ENCODE measurements around the gene IFT172. TPM values are rescaled to one million over a fixed set of nuclear protein-coding genes. Genes with fewer than 3 reads are reported as not detected.

The IFT172 gene
- total RNA-seq, 1 experiment from 2014 or later, result 13.7 TPM

DNA sequence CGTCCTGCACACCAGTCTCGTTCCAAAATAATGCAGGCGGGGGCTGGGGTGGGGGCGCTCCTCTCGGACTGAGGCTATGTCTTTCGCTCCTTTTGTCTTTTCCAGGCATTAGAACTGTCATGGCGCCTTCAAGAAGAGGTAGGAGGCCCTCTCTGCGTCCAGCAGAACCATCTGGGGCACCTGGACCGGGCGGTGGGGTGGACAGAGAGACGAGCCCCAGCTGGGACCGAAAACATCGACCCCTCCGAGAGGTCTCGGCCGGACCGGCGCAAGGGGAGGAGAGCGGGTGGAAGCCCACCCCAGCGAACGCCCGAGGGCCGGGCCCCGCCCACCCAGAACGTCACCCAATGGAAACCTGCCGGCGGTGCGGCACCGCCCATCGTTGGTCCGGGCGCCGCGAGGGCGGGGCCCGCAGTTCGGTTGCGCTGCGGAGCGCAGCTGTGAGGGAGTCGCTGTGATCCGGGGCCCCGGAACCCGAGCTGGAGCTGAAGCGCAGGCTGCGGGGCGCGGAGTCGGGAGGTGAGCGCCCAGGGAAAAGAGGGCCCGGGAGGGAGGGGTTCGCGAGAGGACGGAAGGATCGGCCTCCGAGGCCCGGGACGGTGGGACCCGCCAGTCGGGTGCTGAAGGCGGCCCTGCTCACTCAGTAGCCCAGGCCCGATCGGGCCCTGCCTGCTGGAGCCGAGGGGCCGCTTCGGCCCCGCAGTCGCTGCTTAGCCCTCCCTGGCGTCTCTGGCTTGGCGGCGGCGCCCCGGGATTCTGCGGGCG lies 61.1 kb downstream of the IFT172 start, which contains the start of gene NRBP1:
TSS of gene NRBP1 (plus strand) at position 419 of the 765 bp plus-strand sequence. CDS start 4,643 bp downstream, outside the sequence.
- no peaks in the 10 kb centered on the region for H3K9me2 ChIP-seq (ENCODE audit: insufficient read depth)
- H3K27me3 ChIP-seq (ENCODE audit: insufficient read depth, low read length), result no peaks in the 10 kb centered on the region
- H3K4me2 ChIP-seq (ENCODE audit: low read length), result peak within 1 kb of the TSS; percentile 86
- POLR2A ChIA-PET, result interaction anchor here (1.0 to 2.7 kb wide), 4 partner anchors 15 to 255 kb away, joined by 3 to 22 read pairs (median 5); partner anchors contain the start of gene PPM1G
- peak within 1 kb of the TSS; percentile 91 for H3K9ac ChIP-seq (ENCODE audit: low read length)
- no peaks in the 10 kb centered on the region for H3K9me3 ChIP-seq (ENCODE audit: control insufficient read depth in 1 of 2, insufficient read depth in 1 of 2, low read depth in 1 of 2, low read length in 2 of 2)
- DNase-seq (ENCODE audit: low read depth, low spot score) (peak; percentile 76), ATAC-seq (peak; percentile 86)
- peaks cover 22 to 36% of the 10 kb centered on the region in 2 experiments for H3K4me1 ChIP-seq (ENCODE audit: control insufficient read depth in 1 of 2, insufficient read depth in 2 of 2, low read length in 2 of 2)
- BruUV-seq (replicated peaks), result no TSS peak
- peaks cover 38% of the 10 kb centered on the region for H3K79me2 ChIP-seq (ENCODE audit: insufficient read depth, low read length)
- H3K4me3 ChIP-seq (replicated peaks in 1 of 2; ENCODE audit: low read depth in 1 of 2, low read length in 2 of 2), result peak within 1 kb of the TSS; percentile 85 to 92
- RAD21 ChIA-PET (ENCODE audit: low non-redundant PET in 1 of 2, low total read pairs in 2 of 2, uncharacterized antibody in 2 of 2, unreplicated experiment in 2 of 2), result interaction anchor here in 1 of 2 experiments (0.9 to 1.1 kb wide), 2 partner anchors 19 to 200 kb away, joined by 3 to 4 read pairs; partner anchors contain the start of genes CCDC121, GPN1 and PPM1G
- no peaks in the 10 kb centered on the region for H4K20me1 ChIP-seq (ENCODE audit: insufficient read depth)
- H2AFZ ChIP-seq (ENCODE audit: low read depth, low read length, poor library complexity, severe bottlenecking), result peak within 1 kb of the TSS; percentile 82
- peak within 1 kb of the TSS; percentile 93 for H3K27ac ChIP-seq (ENCODE audit: low read depth, low read length)
- CTCF ChIA-PET, result interaction anchor here (1.3 to 2.2 kb wide), 3 partner anchors 12 to 21 kb away, joined by 3 to 6 read pairs (median 3); no protein-coding TSS in a partner anchor
- intact Hi-C loops (cut with micrococcal nuclease), result loop anchor here (2.0 to 10.0 kb wide), 2 partner anchors 20 to 156 kb away; partner anchors contain the start of genes PPM1G and ZNF512
- H3K36me3 ChIP-seq (ENCODE audit: control insufficient read depth in 1 of 2, insufficient read depth in 2 of 2, low read length in 2 of 2), result peaks cover 0 to 4% of the 10 kb centered on the region in 2 experiments; a peak in 3 of 4 replicates
- peak; percentile 66; the same call in 1 of the 2 replicates for TF ChIP-seq SIN3A (IDR thresholded peaks at IDR 0.05; ENCODE audit: low read depth)
- TF ChIP-seq, protein P1, sequence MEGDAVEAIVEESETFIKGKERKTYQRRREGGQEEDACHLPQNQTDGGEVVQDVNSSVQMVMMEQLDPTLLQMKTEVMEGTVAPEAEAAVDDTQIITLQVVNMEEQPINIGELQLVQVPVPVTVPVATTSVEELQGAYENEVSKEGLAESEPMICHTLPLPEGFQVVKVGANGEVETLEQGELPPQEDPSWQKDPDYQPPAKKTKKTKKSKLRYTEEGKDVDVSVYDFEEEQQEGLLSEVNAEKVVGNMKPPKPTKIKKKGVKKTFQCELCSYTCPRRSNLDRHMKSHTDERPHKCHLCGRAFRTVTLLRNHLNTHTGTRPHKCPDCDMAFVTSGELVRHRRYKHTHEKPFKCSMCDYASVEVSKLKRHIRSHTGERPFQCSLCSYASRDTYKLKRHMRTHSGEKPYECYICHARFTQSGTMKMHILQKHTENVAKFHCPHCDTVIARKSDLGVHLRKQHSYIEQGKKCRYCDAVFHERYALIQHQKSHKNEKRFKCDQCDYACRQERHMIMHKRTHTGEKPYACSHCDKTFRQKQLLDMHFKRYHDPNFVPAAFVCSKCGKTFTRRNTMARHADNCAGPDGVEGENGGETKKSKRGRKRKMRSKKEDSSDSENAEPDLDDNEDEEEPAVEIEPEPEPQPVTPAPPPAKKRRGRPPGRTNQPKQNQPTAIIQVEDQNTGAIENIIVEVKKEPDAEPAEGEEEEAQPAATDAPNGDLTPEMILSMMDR (IDR thresholded peaks at IDR 0.05 in 2 of 3, conservative IDR thresholded peaks at IDR 0.05 in 1 of 3; ENCODE audit: borderline replicate concordance in 1 of 3, insufficient read depth in 1 of 3, low read depth in 2 of 3, low read length in 2 of 3), result no peak
- TF ChIP-seq POLR2A (IDR thresholded peaks at IDR 0.05; ENCODE audit: borderline replicate concordance, extremely low read depth, insufficient read depth, insufficient read length), result peak; percentile 62
- no peak; the same call in 1 of the 2 replicates for TF ChIP-seq EGR1 (IDR thresholded peaks at IDR 0.05; ENCODE audit: low read depth)
- no peak for TF ChIP-seq EZH2phosphoT487 (IDR thresholded peaks at IDR 0.05; ENCODE audit: borderline replicate concordance)
- no peak for TF ChIP-seq FOSL1 (IDR thresholded peaks at IDR 0.05; ENCODE audit: low read depth)
- TF ChIP-seq, protein P2, sequence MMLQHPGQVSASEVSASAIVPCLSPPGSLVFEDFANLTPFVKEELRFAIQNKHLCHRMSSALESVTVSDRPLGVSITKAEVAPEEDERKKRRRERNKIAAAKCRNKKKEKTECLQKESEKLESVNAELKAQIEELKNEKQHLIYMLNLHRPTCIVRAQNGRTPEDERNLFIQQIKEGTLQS (IDR thresholded peaks at IDR 0.05), result no peak
- peak; percentile 93 for TF ChIP-seq ZFX (IDR thresholded peaks at IDR 0.05)
- TF ChIP-seq SRF (IDR thresholded peaks at IDR 0.05; ENCODE audit: low read depth), result no peak
- TF ChIP-seq ELF1 (IDR thresholded peaks at IDR 0.05; ENCODE audit: borderline replicate concordance, low read depth), result no peak
- TF ChIP-seq POLR2AphosphoS5 (IDR thresholded peaks at IDR 0.05; ENCODE audit: low read depth, low read length), result peak; percentile 93
- TF ChIP-seq TCF7L2 (IDR thresholded peaks at IDR 0.05; ENCODE audit: borderline replicate concordance, extremely low read depth, insufficient read depth, insufficient read length), result no peak
- TF ChIP-seq, protein P3, sequence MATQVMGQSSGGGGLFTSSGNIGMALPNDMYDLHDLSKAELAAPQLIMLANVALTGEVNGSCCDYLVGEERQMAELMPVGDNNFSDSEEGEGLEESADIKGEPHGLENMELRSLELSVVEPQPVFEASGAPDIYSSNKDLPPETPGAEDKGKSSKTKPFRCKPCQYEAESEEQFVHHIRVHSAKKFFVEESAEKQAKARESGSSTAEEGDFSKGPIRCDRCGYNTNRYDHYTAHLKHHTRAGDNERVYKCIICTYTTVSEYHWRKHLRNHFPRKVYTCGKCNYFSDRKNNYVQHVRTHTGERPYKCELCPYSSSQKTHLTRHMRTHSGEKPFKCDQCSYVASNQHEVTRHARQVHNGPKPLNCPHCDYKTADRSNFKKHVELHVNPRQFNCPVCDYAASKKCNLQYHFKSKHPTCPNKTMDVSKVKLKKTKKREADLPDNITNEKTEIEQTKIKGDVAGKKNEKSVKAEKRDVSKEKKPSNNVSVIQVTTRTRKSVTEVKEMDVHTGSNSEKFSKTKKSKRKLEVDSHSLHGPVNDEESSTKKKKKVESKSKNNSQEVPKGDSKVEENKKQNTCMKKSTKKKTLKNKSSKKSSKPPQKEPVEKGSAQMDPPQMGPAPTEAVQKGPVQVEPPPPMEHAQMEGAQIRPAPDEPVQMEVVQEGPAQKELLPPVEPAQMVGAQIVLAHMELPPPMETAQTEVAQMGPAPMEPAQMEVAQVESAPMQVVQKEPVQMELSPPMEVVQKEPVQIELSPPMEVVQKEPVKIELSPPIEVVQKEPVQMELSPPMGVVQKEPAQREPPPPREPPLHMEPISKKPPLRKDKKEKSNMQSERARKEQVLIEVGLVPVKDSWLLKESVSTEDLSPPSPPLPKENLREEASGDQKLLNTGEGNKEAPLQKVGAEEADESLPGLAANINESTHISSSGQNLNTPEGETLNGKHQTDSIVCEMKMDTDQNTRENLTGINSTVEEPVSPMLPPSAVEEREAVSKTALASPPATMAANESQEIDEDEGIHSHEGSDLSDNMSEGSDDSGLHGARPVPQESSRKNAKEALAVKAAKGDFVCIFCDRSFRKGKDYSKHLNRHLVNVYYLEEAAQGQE (IDR thresholded peaks at IDR 0.05; ENCODE audit: low read depth), result no peak
- no peak for TF ChIP-seq EZH2 (IDR thresholded peaks at IDR 0.05)
- no peak for TF ChIP-seq RAD21 (IDR thresholded peaks at IDR 0.05; ENCODE audit: low read depth)
- TF ChIP-seq, protein P4, sequence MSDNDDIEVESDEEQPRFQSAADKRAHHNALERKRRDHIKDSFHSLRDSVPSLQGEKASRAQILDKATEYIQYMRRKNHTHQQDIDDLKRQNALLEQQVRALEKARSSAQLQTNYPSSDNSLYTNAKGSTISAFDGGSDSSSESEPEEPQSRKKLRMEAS (IDR thresholded peaks at IDR 0.05), result no peak; the same call in 1 of the 2 replicates
- TF ChIP-seq CEBPB (IDR thresholded peaks at IDR 0.05; ENCODE audit: low read depth), result no peak
- TF ChIP-seq YY1 (IDR thresholded peaks at IDR 0.05; ENCODE audit: extremely low read depth, insufficient replicate concordance, low read depth, low read length), result peak; percentile 50
- TF ChIP-seq CBX3 (IDR thresholded peaks at IDR 0.05; ENCODE audit: low read depth), result no peak; the same call in 1 of the 2 replicates
- TF ChIP-seq SP1 (IDR thresholded peaks at IDR 0.05; ENCODE audit: low read depth), result peak; percentile 66
- TF ChIP-seq JUND (IDR thresholded peaks at IDR 0.05), result 0 out of 2 replicates have a peak, but pooled peaks have one; percentile 1

Data from HCT116 (cell line).